Measurements from ENCODE around the gene TP53AIP1. TPM values are rescaled to one million over a fixed set of nuclear protein-coding genes. Genes with fewer than 3 reads are reported as not detected.

TP53AIP1 gene
- total and polyA plus RNA-seq, 12 donors: 0.01 TPM; not detected in 11

- ATAC-seq (no peak), DNase-seq (no peak)
- WGBS, 2 donors: 91 to 96% methylated on average over 16 of the region's 16 CpGs
- no peak overlapping the region for H3K27ac ChIP-seq
- intact Hi-C loops (cut with DNase I): no loop called here
- no peaks in the 10 kb centered on the region for H3K36me3 ChIP-seq
- TF ChIP-seq CTCF (IDR thresholded peaks at IDR 0.05): no peak
- H3K9me3 ChIP-seq: no peaks in the 10 kb centered on the region
- H3K27me3 ChIP-seq: peaks cover 0 to 14% (median 0%) of the 10 kb centered on the region in 7 donors
- no peak overlapping the region for H3K4me3 ChIP-seq
- H3K4me1 ChIP-seq: no peaks in the 10 kb centered on the region
Observed at GRCh38 chr11:128938156-128938885, 4.3 kb downstream of the TP53AIP1 start.

- no peak for ATAC-seq
- H3K36me3 ChIP-seq: no peaks in the 10 kb centered on the region
- H3K27me3 ChIP-seq: peaks cover 0 to 14% (median under 1%) of the 10 kb centered on the region in 7 donors
- H3K4me1 ChIP-seq: no peaks in the 10 kb centered on the region
- 92 to 94% methylated on average over 9 of the region's 9 CpGs for WGBS, 2 donors
- no peak for DNase-seq
- no peak overlapping the region for H3K4me3 ChIP-seq
- no peak overlapping the region for H3K27ac ChIP-seq
- H3K9me3 ChIP-seq: no peaks in the 10 kb centered on the region
- TF ChIP-seq CTCF (IDR thresholded peaks at IDR 0.05): no peak
- intact Hi-C loops (cut with DNase I): no loop called here
Observed at GRCh38 chr11:128937480-128937879, 5.2 kb downstream of the TP53AIP1 start.

GRCh38 chr11:128936606-128937251 lies 5.9 kb downstream of the TP53AIP1 start:
- Histone ChIP-seq H3K4me3 (no peak overlapping the region), H3K27ac (no peak overlapping the region), H3K4me1 (no peaks in the 10 kb centered on the region), H3K9me3 (no peaks in the 10 kb centered on the region), H3K36me3 (no peaks in the 10 kb centered on the region), H3K27me3 (peaks cover 0 to 14% (median 5%) of the 10 kb centered on the region in 7 donors)
- intact Hi-C loops (cut with DNase I): no loop called here
- DNase-seq (no peak), ATAC-seq (peak in 1 of 8 donors; percentile 38)
- WGBS, 2 donors: 73 to 74% methylated on average over 16 of the region's 16 CpGs
- no peak for TF ChIP-seq CTCF (IDR thresholded peaks at IDR 0.05)

GRCh38 chr11:128934926-128935325 lies 7.7 kb downstream of the TP53AIP1 start:
- 97% methylated on average over 10 of the region's 10 CpGs for WGBS, 2 donors
- no peak overlapping the region for H3K27ac ChIP-seq
- H3K36me3 ChIP-seq: no peaks in the 10 kb centered on the region
- H3K9me3 ChIP-seq: no peaks in the 10 kb centered on the region
- no peak overlapping the region for H3K4me3 ChIP-seq
- intact Hi-C loops (cut with DNase I): no loop called here
- H3K4me1 ChIP-seq: no peaks in the 10 kb centered on the region
- DNase-seq: no peak
- TF ChIP-seq CTCF (IDR thresholded peaks at IDR 0.05): no peak
- ATAC-seq: no peak
- H3K27me3 ChIP-seq: peaks cover 0 to 13% (median 2%) of the 10 kb centered on the region in 7 donors
